WTC11 (cell line): ENCODE data around the gene ZSCAN29. TPM values are rescaled to one million over a fixed set of nuclear protein-coding genes. Genes with fewer than 3 reads are reported as not detected.

Experiments
- ATAC-seq: fragments of 200-7000 bp; cut with Tn5 transposase; 2 replicates; pipeline ENCODE4 v1.10.0; 2021; ENCODE audit warnings: mild to moderate bottlenecking, moderate library complexity
- CTCF ChIA-PET: fragments of 300-600 bp; sonication (Branson Sonifier 250); formaldehyde crosslinking; loops from one replicate; lab custom pipeline; 2021; ENCODE audit warnings: antibody characterized with exemption; lab: Charles Lee
- POLR2A ChIA-PET: fragments of 350-600 bp; sonication (Branson Sonifier 250); formaldehyde crosslinking; loops from one replicate; lab custom pipeline; 2021; ENCODE audit warnings: antibody characterized with exemption; lab: Charles Lee
- DNase-seq: peaks from one replicate; pipeline ENCODE4 v3.0.0; 2021; ENCODE audit warnings: low spot score
- H3K27ac Mint-ChIP-seq: 2 replicates; pipeline ENCODE4 v1.8.0; 2021; ENCODE audit warnings: mixed read lengths
- H3K27me3 Mint-ChIP-seq: 2 replicates; pipeline ENCODE4 v1.8.0; 2021; ENCODE audit warnings: low read depth, mild to moderate bottlenecking, moderate library complexity, mixed read lengths
- H3K36me3 Mint-ChIP-seq: 2 replicates; pipeline ENCODE4 v1.8.0; 2021; ENCODE audit warnings: mixed read lengths
- H3K4me1 Mint-ChIP-seq: 2 replicates; pipeline ENCODE4 v1.8.0; 2022; ENCODE audit warnings: mixed read lengths
- H3K4me3 Mint-ChIP-seq: 2 replicates; pipeline ENCODE4 v1.8.0; 2021; ENCODE audit warnings: mild to moderate bottlenecking, moderate library complexity, mixed read lengths
- H3K9me3 Mint-ChIP-seq: 2 replicates; pipeline ENCODE4 v1.8.0; 2021; ENCODE audit warnings: mixed read lengths
- EMX1 ChIP-seq: fragments of 250-450 bp; sonication (Bioruptor Pico); IDR thresholded peaks from 2 replicates; pipeline ENCODE4 v1.8.0; 2021; ENCODE audit warnings: mild to moderate bottlenecking
- ESRRA ChIP-seq: sonication (generic); formaldehyde crosslinking; IDR thresholded peaks from 2 replicates; pipeline ENCODE4 v1.8.1; 2022; ENCODE audit warnings: mild to moderate bottlenecking, missing genetic modification reagents, borderline replicate concordance
- FOXP1 ChIP-seq: sonication (generic); formaldehyde crosslinking; IDR thresholded peaks from 2 replicates; pipeline ENCODE4 v1.8.0; 2022; ENCODE audit warnings: missing genetic modification reagents, mild to moderate bottlenecking, moderate library complexity, borderline replicate concordance
- GTF2I ChIP-seq: fragments of 250-450 bp; sonication (Bioruptor Pico); conservative IDR thresholded peaks from 2 replicates; pipeline ENCODE4 v1.4.0; 2021; ENCODE audit warnings: mild to moderate bottlenecking
- IRF2 ChIP-seq: sonication (generic); formaldehyde crosslinking; IDR thresholded peaks from 2 replicates; pipeline ENCODE4 v1.8.0; 2022; ENCODE audit warnings: low read depth, missing genetic modification reagents, borderline replicate concordance
- NFE2L1 ChIP-seq: sonication (generic); formaldehyde crosslinking; IDR thresholded peaks from 2 replicates; pipeline ENCODE4 v1.8.1; 2023; ENCODE audit warnings: missing genetic modification reagents
- NR2C2 ChIP-seq: sonication (generic); formaldehyde crosslinking; IDR thresholded peaks from 2 replicates; pipeline ENCODE4 v1.8.0; 2022; ENCODE audit warnings: mild to moderate bottlenecking, missing genetic modification reagents
- NR3C1 ChIP-seq: sonication (generic); formaldehyde crosslinking; conservative IDR thresholded peaks from 2 replicates; pipeline ENCODE4 v1.8.1; 2023; ENCODE audit warnings: low read depth, mild to moderate bottlenecking, missing genetic modification reagents
- PRRX2 ChIP-seq: fragments of 250-450 bp; sonication (Bioruptor Pico); IDR thresholded peaks from 2 replicates; pipeline ENCODE4 v1.8.0; 2021; ENCODE audit warnings: mild to moderate bottlenecking
- RORB ChIP-seq: fragments of 250-450 bp; sonication (Bioruptor Pico); IDR thresholded peaks from 2 replicates; pipeline ENCODE4 v1.9.0; 2021; ENCODE audit warnings: mild to moderate bottlenecking
- TCF7 ChIP-seq: sonication (generic); formaldehyde crosslinking; IDR thresholded peaks from 2 replicates; pipeline ENCODE4 v1.8.0; 2022; ENCODE audit warnings: mild to moderate bottlenecking, low read depth, missing genetic modification reagents, moderate library complexity
- total RNA-seq: library from RNA; stranded (reverse); gene quantifications from 3 replicates; pipeline ENCODE4 v1.2.3, GENCODE V29; 2021
- TF ChIP-seq, protein P1 (sequence below): fragments of 250-450 bp; sonication (Bioruptor Pico); IDR thresholded peaks from 2 replicates; pipeline ENCODE4 v1.9.0; 2021; ENCODE audit warnings: mild to moderate bottlenecking
- TF ChIP-seq, protein P2 (sequence below): sonication (generic); formaldehyde crosslinking; IDR thresholded peaks from 2 replicates; pipeline ENCODE4 v1.8.1; 2022; ENCODE audit warnings: mild to moderate bottlenecking, moderate library complexity, missing genetic modification reagents
- TF ChIP-seq, protein P3 (sequence below): fragments of 250-450 bp; sonication (Bioruptor Pico); conservative IDR thresholded peaks from 2 replicates; pipeline ENCODE4 v1.9.0; 2021; ENCODE audit warnings: mild to moderate bottlenecking
- TF ChIP-seq, protein P4 (sequence below): sonication (generic); formaldehyde crosslinking; IDR thresholded peaks from 2 replicates; pipeline ENCODE4 v1.8.1; 2023; ENCODE audit warnings: mild to moderate bottlenecking, missing genetic modification reagents, moderate library complexity
- TF ChIP-seq, protein P5 (sequence below): sonication (generic); formaldehyde crosslinking; conservative IDR thresholded peaks from 2 replicates; pipeline ENCODE4 v1.8.1; 2023; ENCODE audit warnings: mild to moderate bottlenecking, low read depth, missing genetic modification reagents, moderate library complexity
- TF ChIP-seq, protein P6 (sequence below): sonication (generic); formaldehyde crosslinking; IDR thresholded peaks from 2 replicates; pipeline ENCODE4 v1.8.1; 2023; ENCODE audit warnings: mild to moderate bottlenecking, missing genetic modification reagents, borderline replicate concordance

The ZSCAN29 gene
- total RNA-seq, 1 experiment from 2014 or later, result 39.7 TPM

DNA sequence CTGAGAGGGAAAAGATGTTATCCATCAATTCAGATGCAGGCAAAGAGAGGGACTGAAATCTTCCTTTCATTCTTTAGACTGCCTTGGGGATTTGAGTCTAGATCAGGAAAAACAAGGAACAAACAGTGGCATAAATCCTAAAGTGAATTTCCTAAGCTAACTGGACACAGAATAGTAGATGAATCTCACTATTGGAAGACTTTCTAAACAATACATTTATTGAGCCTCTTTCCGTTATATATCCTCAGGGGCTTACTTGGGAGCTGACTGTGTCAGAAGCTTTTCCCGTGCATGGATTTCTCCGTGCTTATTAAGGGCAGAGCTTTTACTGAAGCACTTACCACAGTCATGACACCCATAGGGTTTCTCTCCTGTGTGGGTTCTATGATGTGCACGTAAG lies 10.0 kb downstream of the ZSCAN29 start:
- DNase-seq (no peak), ATAC-seq (no peak)
- H3K27ac Mint-ChIP-seq, result no peak overlapping the region
- no peaks in the 10 kb centered on the region for H3K4me1 Mint-ChIP-seq
- ChIA-PET CTCF (interaction anchor here (1.3 to 1.9 kb wide), 2 partner anchors 10 to 16 kb away, joined by 3 to 6 read pairs; partner anchors contain the start of genes TUBGCP4 and ZSCAN29), POLR2A (interaction anchor here (1.3 kb wide), 1 partner anchor 10 kb away, joined by 4 read pairs; the partner anchor contains the start of genes TUBGCP4 and ZSCAN29)
- H3K27me3 Mint-ChIP-seq, result no peaks in the 10 kb centered on the region
- no peak overlapping the region for H3K4me3 Mint-ChIP-seq
- H3K9me3 Mint-ChIP-seq, result peaks cover 37% of the 10 kb centered on the region
- H3K36me3 Mint-ChIP-seq, result peaks cover 75% of the 10 kb centered on the region
- TF ChIP-seq TCF7 (CRISPR knock-in tag), result no peak

DNA sequence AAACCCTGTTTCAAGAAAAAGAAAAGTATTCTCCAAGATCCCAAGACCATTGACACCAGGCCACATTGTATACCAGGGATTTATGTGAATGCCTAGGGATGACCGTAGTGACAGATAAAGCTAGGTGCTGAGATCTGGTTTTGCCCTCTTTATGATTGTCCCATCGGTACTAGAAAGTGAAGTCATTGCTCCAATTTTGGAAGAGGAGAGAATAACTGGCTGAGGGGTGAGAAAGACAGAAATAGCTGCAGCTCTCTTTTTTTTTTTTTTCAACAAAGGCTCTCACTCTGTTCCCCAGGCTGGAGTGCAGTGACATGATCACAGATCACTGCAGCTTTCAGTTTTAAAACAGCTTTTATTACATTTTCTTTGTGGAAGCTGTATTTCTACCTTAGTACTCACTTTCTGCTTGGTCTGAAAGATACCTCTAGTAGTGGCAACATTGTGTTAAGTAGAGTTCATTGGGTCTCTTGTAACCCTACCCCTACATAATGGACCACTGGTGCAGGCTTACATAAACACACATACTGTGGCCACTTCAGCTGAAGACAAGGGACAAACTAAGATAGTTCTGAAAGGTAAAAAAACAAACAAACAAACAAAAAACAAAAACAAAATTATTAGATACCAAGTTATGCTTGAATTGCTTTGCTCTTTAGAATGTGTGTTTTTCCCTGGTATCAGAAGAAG lies 18.0 kb downstream of the ZSCAN29 start:
- ATAC-seq (no peak), DNase-seq (no peak)
- Mint-ChIP-seq H3K36me3 (peaks cover 5% of the 10 kb centered on the region; the same call in 1 of the 2 replicates), H3K4me3 (no peak overlapping the region), H3K9me3 (no peaks in the 10 kb centered on the region; the same call in 1 of the 2 replicates), H3K4me1 (no peaks in the 10 kb centered on the region), H3K27me3 (no peaks in the 10 kb centered on the region; the same call in 1 of the 2 replicates), H3K27ac (no peak overlapping the region)
- ChIA-PET POLR2A (no interaction called here), CTCF (interaction anchor here (2.2 kb wide), 1 partner anchor 68 kb away, joined by 5 read pairs; no protein-coding TSS in a partner anchor)
- TF ChIP-seq NR2C2 (CRISPR knock-in tag) (no peak), NFE2L1 (CRISPR knock-in tag) (no peak), IRF2 (CRISPR knock-in tag) (no peak), PRRX2 (no peak), GTF2I (no peak), NR3C1 (CRISPR knock-in tag) (no peak), ESRRA (CRISPR knock-in tag) (no peak)
- TF ChIP-seq, protein P1, sequence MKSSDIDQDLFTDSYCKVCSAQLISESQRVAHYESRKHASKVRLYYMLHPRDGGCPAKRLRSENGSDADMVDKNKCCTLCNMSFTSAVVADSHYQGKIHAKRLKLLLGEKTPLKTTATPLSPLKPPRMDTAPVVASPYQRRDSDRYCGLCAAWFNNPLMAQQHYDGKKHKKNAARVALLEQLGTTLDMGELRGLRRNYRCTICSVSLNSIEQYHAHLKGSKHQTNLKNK (CRISPR knock-in tag), result no peak
- TF ChIP-seq, protein P2, sequence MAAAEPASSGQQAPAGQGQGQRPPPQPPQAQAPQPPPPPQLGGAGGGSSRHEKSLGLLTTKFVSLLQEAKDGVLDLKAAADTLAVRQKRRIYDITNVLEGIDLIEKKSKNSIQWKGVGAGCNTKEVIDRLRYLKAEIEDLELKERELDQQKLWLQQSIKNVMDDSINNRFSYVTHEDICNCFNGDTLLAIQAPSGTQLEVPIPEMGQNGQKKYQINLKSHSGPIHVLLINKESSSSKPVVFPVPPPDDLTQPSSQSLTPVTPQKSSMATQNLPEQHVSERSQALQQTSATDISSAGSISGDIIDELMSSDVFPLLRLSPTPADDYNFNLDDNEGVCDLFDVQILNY (CRISPR knock-in tag), result no peak
- TF ChIP-seq, protein P3, sequence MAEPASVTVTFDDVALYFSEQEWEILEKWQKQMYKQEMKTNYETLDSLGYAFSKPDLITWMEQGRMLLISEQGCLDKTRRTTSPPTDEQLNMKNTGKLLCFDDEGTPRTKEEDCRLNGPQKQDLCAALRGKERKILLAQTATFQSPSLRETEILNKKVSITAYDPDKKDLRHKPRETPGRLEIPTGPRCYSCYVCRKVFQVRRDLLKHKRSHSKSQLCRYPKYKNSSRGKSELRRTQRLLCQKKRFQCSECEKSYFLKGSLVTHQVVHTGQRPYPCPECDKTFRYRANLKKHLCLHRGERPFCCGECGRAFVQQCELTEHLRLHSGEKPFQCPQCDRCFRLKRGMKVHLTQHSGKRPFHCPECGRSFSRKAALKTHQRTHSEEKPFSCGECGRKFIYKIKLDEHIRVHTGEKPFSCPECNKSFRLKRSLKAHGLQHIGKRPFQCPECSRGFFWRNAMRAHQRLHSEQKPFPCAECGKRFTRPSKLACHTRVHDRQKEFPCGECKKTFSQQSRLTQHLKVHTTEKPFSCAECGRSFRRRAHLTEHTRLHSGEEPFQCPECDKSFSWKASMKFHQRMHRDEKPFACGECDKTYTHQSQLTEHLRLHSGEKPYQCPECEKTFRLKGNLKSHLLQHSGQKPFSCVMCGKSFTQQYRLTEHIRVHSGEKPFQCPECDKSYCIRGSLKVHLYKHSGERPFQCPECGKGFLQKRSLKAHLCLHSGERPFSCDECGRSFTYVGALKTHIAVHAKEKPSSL (CRISPR knock-in tag), result no peak
- TF ChIP-seq, protein P4, sequence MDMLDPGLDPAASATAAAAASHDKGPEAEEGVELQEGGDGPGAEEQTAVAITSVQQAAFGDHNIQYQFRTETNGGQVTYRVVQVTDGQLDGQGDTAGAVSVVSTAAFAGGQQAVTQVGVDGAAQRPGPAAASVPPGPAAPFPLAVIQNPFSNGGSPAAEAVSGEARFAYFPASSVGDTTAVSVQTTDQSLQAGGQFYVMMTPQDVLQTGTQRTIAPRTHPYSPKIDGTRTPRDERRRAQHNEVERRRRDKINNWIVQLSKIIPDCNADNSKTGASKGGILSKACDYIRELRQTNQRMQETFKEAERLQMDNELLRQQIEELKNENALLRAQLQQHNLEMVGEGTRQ (CRISPR knock-in tag), result no peak

DNA sequence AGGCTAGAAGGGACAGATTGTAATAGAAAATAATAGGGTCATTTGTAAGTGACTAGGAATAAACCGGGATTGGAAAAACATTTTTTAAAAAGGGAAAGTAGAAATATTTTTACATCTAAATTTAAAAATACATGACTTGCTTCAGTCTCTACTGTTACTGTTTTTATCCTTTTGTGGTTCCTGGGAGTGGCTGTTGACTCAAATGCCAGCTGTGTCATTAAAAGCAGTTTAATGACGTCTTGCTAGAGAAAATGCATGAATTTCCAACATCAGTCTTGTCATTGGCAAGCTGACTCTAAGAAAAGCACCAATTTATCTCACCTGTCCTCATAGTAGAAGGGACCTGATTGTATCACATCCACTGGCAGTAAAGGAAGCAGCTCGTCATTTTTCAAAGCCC lies 23.7 kb downstream of the ZSCAN29 start:
- CTCF ChIA-PET, result interaction anchor here (1.0 kb wide), 1 partner anchor 9 kb away, joined by 3 read pairs; no protein-coding TSS in a partner anchor
- TF ChIP-seq EMX1 (CRISPR knock-in tag) (no peak), FOXP1 (CRISPR knock-in tag) (no peak), IRF2 (CRISPR knock-in tag) (no peak), RORB (CRISPR knock-in tag) (no peak)
- TF ChIP-seq, protein P1 (CRISPR knock-in tag), result no peak
- TF ChIP-seq, protein P5, sequence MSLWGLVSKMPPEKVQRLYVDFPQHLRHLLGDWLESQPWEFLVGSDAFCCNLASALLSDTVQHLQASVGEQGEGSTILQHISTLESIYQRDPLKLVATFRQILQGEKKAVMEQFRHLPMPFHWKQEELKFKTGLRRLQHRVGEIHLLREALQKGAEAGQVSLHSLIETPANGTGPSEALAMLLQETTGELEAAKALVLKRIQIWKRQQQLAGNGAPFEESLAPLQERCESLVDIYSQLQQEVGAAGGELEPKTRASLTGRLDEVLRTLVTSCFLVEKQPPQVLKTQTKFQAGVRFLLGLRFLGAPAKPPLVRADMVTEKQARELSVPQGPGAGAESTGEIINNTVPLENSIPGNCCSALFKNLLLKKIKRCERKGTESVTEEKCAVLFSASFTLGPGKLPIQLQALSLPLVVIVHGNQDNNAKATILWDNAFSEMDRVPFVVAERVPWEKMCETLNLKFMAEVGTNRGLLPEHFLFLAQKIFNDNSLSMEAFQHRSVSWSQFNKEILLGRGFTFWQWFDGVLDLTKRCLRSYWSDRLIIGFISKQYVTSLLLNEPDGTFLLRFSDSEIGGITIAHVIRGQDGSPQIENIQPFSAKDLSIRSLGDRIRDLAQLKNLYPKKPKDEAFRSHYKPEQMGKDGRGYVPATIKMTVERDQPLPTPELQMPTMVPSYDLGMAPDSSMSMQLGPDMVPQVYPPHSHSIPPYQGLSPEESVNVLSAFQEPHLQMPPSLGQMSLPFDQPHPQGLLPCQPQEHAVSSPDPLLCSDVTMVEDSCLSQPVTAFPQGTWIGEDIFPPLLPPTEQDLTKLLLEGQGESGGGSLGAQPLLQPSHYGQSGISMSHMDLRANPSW (CRISPR knock-in tag), result no peak
- TF ChIP-seq, protein P6, sequence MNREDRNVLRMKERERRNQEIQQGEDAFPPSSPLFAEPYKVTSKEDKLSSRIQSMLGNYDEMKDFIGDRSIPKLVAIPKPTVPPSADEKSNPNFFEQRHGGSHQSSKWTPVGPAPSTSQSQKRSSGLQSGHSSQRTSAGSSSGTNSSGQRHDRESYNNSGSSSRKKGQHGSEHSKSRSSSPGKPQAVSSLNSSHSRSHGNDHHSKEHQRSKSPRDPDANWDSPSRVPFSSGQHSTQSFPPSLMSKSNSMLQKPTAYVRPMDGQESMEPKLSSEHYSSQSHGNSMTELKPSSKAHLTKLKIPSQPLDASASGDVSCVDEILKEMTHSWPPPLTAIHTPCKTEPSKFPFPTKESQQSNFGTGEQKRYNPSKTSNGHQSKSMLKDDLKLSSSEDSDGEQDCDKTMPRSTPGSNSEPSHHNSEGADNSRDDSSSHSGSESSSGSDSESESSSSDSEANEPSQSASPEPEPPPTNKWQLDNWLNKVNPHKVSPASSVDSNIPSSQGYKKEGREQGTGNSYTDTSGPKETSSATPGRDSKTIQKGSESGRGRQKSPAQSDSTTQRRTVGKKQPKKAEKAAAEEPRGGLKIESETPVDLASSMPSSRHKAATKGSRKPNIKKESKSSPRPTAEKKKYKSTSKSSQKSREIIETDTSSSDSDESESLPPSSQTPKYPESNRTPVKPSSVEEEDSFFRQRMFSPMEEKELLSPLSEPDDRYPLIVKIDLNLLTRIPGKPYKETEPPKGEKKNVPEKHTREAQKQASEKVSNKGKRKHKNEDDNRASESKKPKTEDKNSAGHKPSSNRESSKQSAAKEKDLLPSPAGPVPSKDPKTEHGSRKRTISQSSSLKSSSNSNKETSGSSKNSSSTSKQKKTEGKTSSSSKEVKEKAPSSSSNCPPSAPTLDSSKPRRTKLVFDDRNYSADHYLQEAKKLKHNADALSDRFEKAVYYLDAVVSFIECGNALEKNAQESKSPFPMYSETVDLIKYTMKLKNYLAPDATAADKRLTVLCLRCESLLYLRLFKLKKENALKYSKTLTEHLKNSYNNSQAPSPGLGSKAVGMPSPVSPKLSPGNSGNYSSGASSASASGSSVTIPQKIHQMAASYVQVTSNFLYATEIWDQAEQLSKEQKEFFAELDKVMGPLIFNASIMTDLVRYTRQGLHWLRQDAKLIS (CRISPR knock-in tag), result no peak

More for the DNA sequence above, 23.7 kb downstream of the ZSCAN29 start:
- Mint-ChIP-seq H3K36me3 (peaks cover 5% of the 10 kb centered on the region; the same call in 1 of the 2 replicates), H3K27ac (no peak overlapping the region), H3K4me3 (no peak overlapping the region), H3K4me1 (no peaks in the 10 kb centered on the region), H3K27me3 (no peaks in the 10 kb centered on the region), H3K9me3 (no peaks in the 10 kb centered on the region)
- ATAC-seq (no peak), DNase-seq (no peak)
- POLR2A ChIA-PET, result no interaction called here
